Large intestine (tissue), 3 donors: Measurements from ENCODE around the gene USP35. TPM values are rescaled to one million over a fixed set of nuclear protein-coding genes. Genes with fewer than 3 reads are reported as not detected.

Experiments used
- DNase-seq, 2 donors: peaks; one replicate each; pipeline versions ENCODE4 v3.0.0 to v3.0.0-alpha.2; 2013
- H3K27ac ChIP-seq: one replicate; pipeline ENCODE4 v1.5.1; 2013; ENCODE audit warnings: low read length
- H3K27me3 ChIP-seq: 2 replicates; pipeline ENCODE4 v1.6.1; 2013; ENCODE audit warnings: low read length; ENCODE audit not compliant: control insufficient read depth, insufficient read depth
- H3K36me3 ChIP-seq: 2 replicates; pipeline ENCODE4 v1.6.1; 2013; ENCODE audit warnings: low read length; ENCODE audit not compliant: control insufficient read depth, insufficient read depth
- H3K4me1 ChIP-seq: one replicate; pipeline ENCODE4 v1.6.1; 2013; ENCODE audit warnings: low read length; ENCODE audit not compliant: control insufficient read depth, insufficient read depth
- H3K4me3 ChIP-seq: one replicate; pipeline ENCODE4 v1.5.1; 2013; ENCODE audit warnings: low read length
- H3K9me3 ChIP-seq: one replicate; pipeline ENCODE4 v1.6.1; 2013; ENCODE audit warnings: mild to moderate bottlenecking, low read depth, low read length, moderate library complexity; ENCODE audit not compliant: control insufficient read depth
- WGBS: methylation state at CpG from one replicate; pipeline ENCODE4 v1.1.5; 2013; ENCODE audit warnings: low lambda C conversion rate; ENCODE audit not compliant: insufficient coverage; 5-methylcytosine and 5-hydroxymethylcytosine counted together
- polyA plus RNA-seq: library from polyadenylated mRNA; unstranded; fragments of 120-200 nt; gene quantifications from one replicate; pipeline ENCODE4 v1.2.1, GENCODE V29; 2013

Gene USP35
- polyA plus RNA-seq, 1 donor = 2.9 TPM

DNA sequence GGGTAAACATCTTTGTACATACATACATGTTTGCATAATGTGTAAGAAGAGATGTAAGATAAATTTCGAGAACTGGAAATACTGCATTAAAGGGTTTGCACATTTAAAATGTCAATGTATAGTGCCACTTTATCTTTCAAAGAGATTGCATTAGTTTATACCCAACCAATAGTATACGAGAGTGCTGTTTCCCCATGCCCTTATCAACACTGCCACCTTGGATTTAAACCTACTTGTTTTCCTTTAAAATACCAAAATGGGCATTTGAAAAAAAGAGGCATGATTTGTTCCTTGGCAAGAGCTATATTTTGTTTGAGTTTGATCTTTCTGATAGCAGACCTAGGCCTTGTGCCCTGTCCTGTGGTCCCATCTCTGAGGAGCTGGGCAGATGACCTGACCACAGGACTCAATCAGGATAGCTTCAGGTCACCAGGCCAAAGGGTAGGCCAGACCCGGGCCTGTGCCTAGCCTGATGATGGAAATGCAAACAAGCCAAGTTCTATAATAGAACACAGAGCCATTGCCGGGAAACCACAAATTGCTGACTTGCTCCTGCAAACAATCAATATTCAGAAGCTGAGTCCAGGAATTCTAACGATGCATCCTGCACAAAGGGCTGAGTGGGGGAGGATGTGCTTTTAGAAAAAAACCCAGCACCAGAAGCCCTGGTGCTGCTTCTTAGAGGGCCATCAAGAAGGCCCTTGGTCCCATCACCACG, 32.4 kb upstream of the USP35 start:
- Histone ChIP-seq H3K27ac (no peak overlapping the region), H3K36me3 (peaks cover 4% of the 10 kb centered on the region), H3K9me3 (no peaks in the 10 kb centered on the region), H3K4me3 (no peak overlapping the region), H3K4me1 (no peaks in the 10 kb centered on the region), H3K27me3 (no peaks in the 10 kb centered on the region)
- no peak for DNase-seq
- 78% methylated on average over 1 of the region's 6 CpGs for WGBS

DNA sequence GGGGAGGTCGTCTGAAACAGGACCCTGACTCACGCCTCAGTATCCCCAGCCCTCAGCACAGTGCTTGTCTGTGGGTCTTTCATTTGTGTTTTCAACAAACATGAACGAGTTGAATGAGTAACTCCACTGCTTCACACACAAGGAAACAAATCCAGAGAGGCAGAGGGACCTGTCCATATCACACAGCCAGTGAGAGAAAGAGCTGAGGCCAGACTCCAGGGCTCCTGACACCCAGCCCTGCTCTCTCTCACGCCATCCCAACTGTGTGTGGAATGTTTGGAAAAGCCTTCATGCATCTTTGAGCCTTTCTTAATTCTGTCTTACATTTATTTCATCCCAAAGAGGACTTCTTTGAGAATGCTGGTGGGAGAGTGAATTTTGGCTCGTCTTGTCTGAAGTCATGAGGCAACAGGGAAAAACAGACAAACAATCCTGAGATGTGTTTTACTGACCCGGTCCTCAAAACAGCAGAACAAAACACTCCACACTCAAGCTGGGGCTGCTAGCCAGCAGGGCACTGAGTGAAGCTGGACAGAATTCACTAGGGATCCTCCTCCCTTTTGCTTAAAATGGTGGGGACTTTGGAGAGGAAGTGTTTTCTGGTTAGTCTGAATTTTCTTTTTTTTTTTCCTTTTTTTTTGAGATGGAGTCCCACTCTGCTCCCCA, 29.6 kb upstream of the USP35 start:
- WGBS = no CpG with 5 or more reads among the region's 6 CpGs

DNA sequence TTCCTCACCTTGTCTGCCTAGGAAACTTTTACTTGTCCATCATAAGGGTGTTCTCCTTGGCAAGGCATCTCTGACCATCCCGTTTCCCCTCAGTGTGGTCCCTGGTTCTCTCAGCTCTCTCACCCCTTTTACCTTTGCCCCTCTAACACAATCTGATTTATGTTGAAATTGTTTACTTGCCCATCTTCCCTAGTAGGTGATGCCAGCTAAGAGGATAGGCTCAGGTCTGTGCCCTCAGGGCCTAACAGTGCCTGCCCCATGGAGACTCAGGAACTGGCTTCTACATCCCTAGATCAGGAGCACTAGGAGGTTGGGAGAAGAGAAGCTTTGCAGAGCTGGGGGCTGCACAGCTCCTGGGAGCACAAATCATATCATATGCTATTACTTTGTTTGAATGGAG, 28.2 kb upstream of the USP35 start:
- Histone ChIP-seq H3K4me1 (no peaks in the 10 kb centered on the region), H3K27me3 (no peaks in the 10 kb centered on the region), H3K27ac (no peak overlapping the region), H3K36me3 (no peaks in the 10 kb centered on the region), H3K4me3 (no peak overlapping the region), H3K9me3 (peaks cover 4% of the 10 kb centered on the region)
- WGBS = no CpG with 5 or more reads among the region's 1 CpG
- no peak for DNase-seq

More for the DNA sequence above, 29.6 kb upstream of the USP35 start:
- no peak for DNase-seq
- Histone ChIP-seq H3K4me1 (no peaks in the 10 kb centered on the region), H3K9me3 (no peaks in the 10 kb centered on the region), H3K27ac (no peak overlapping the region), H3K36me3 (no peaks in the 10 kb centered on the region), H3K27me3 (no peaks in the 10 kb centered on the region), H3K4me3 (no peak overlapping the region)

DNA sequence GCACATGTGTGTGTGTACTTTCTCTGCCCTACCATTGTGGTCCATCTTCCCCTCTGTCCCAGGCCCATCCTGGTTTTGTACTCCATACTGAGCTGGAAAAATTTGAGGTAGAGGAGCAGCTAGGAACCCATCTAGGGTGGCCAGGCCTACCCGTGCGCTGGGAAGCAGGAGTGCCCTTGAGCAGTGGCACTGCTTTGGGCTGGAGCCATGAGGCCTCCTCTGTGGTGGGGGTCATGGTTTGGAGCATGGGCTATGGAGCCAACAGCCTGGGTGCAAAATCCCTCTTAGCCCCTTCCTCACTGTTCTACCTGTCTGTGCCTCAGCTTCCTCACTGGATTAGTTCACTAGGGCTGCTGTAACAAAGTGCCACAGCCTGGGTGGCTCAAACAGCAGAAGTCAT, 27.4 kb upstream of the USP35 start:
- no CpG with 5 or more reads among the region's 2 CpGs for WGBS
- no peaks in the 10 kb centered on the region for H3K36me3 ChIP-seq

DNA sequence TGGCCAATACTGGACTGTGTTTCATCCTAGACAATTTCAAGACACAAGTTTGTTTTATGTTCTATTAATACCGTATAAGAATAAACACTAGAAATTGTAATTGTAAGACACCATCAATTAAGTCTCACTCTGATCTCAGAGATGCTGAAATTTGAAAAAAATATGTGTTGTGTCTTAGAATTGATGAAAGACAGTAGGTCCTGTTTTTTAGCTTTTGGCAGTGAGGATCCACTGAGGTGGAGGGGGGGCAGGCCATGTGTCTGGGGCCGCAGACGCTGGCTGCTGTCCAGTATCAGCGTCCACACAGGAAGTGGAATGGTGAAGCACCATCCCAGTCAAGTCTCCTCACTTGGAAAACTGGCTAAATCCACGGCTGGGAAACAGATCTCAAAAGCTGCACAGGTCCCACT, 26.8 kb upstream of the USP35 start:
- no CpG with 5 or more reads among the region's 5 CpGs for WGBS
- no peak for DNase-seq
- Histone ChIP-seq H3K9me3 (peaks cover 4% of the 10 kb centered on the region), H3K27me3 (no peaks in the 10 kb centered on the region), H3K27ac (no peak overlapping the region), H3K4me1 (no peaks in the 10 kb centered on the region), H3K4me3 (no peak overlapping the region), H3K36me3 (no peaks in the 10 kb centered on the region)

More for the DNA sequence above, 27.4 kb upstream of the USP35 start:
- DNase-seq = no peak
- Histone ChIP-seq H3K27ac (no peak overlapping the region), H3K9me3 (peaks cover 4% of the 10 kb centered on the region), H3K4me1 (no peaks in the 10 kb centered on the region), H3K4me3 (no peak overlapping the region), H3K27me3 (no peaks in the 10 kb centered on the region)

DNA sequence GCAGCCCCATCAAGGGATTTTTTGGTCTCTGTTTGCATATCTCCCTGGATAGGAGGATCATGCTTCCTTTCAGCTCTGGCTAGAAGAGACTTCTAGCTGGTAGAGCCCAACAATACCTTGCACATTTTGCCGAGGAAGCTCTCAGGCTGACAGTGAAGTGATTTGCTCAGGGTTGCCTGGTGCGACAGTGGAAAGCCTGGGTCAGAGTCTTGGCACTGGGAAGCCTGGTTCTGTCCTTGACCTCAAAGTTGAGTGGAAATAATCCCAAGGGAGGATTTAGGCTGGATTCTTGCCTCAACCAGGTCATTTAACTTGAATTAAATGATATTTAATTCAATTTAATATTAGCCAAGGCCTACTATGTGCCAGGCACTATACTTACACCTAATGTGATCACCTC, 24.9 kb upstream of the USP35 start:
- H3K4me1 ChIP-seq = no peaks in the 10 kb centered on the region
- H3K27me3 ChIP-seq = no peaks in the 10 kb centered on the region
- no CpG with 5 or more reads among the region's 2 CpGs for WGBS
- H3K4me3 ChIP-seq = no peak overlapping the region
- no peak overlapping the region for H3K27ac ChIP-seq
- no peaks in the 10 kb centered on the region for H3K36me3 ChIP-seq
- H3K9me3 ChIP-seq = peaks cover 4% of the 10 kb centered on the region
- DNase-seq = no peak

DNA sequence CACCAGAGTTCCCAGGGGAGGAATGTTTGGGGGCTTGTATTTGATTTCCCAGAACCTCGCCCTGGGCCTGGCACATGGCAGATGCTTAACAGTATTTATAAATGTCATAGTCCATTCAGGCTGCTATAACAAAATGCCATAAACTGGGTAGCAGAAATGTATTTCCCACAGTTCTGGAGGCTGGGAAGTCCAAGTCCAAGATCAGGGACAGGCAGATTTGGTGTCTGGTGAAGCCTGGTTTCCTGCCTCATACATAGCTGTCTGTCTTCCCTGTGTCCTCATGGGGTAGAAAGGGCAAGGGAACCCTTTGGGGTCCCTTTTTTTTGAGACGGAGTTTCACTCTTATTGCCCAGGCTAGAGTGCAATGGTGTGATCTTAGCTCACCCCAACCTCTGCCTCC, 24.2 kb upstream of the USP35 start:
- Histone ChIP-seq H3K4me1 (no peaks in the 10 kb centered on the region), H3K27ac (no peak overlapping the region), H3K4me3 (no peak overlapping the region), H3K9me3 (peaks cover 4% of the 10 kb centered on the region), H3K36me3 (no peaks in the 10 kb centered on the region), H3K27me3 (no peaks in the 10 kb centered on the region)
- WGBS = no CpG with 5 or more reads among the region's 2 CpGs
- DNase-seq = no peak

DNA sequence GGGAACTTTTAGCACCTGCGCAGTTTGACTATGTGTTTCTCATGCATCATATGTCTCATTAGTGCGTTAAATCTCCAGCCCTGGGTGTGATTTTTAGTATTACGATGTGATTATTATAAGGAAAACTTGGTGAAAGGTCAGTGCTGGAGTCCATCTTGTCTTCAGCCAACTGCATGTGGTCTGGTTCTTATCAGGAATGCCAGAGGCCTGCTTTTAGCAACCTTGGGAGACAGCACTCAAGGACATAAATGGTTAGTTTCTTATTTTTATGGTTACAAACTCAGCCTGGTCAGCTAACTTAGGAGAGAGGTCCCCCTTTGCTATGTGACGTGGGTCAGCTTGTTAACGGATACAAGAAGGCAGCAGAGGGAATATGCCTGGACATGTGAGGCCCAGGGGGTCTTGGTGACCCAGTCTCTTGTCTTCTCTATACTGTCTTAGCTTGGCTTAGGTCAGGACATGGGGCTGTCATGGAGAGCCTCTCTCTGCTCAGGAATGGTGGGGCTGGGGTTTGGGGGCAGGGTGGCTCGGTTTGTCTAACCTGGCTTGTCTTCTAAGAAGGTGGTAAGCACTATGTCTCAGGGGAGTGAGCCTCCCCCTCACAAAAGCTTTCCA, 21.8 kb upstream of the USP35 start:
- no peak for DNase-seq
- Histone ChIP-seq H3K36me3 (peaks cover 5% of the 10 kb centered on the region), H3K9me3 (peaks cover 4% of the 10 kb centered on the region), H3K4me3 (no peak overlapping the region), H3K27ac (no peak overlapping the region), H3K4me1 (no peaks in the 10 kb centered on the region), H3K27me3 (no peaks in the 10 kb centered on the region)
- no CpG with 5 or more reads among the region's 6 CpGs for WGBS

DNA sequence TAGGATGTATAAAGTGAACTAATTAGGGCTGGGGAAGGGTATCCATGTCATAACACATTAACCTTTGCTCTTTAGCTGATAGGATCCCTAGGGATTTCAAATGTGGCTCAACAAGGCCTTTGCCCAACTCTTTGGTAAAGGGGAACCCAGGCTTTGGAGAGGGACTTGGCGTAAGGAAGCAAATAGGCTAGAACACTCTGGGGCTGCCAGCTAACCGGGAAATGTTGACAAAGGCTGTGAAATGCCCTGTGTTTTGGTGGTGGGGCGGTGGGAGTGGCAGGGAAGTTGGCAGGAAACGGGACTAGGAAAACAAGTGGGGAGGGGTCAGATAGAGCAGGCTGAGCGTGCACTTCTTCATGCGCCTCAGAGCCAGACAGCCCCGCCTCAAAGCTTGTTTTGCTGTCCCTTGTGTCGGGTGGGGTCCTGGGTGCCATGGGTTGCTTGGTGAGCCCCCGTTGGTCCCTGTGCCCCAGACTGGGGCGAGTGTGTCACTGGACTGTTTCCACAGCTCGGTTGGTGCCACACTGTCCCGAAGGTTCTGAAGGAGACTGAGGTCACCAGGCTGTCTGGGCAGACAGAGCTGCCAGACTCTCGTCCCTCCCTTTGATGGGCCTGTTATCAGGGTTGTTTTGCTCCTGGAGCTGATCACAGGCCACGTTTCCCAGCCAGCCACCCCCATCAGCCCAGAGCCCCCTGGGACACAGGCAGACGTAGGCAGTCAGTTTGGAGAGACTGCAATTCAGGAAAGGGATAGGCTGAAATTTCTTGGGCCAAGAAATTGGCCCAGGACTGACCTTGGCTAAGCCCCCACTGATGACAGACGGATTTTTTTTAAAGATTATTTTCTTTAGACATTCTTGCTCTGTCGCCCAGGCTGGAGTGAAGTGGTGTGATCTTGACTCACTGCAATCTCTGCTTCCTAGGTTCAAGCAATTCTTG, 19.9 kb upstream of the USP35 start:
- H3K4me3 ChIP-seq = no peak overlapping the region
- no peaks in the 10 kb centered on the region for H3K4me1 ChIP-seq
- H3K27ac ChIP-seq = no peak overlapping the region
- peaks cover 4% of the 10 kb centered on the region for H3K9me3 ChIP-seq
- WGBS = no CpG with 5 or more reads among the region's 17 CpGs
- H3K36me3 ChIP-seq = peaks cover 17% of the 10 kb centered on the region
- H3K27me3 ChIP-seq = no peaks in the 10 kb centered on the region
- DNase-seq = peak in 1 of 2 donors; percentile 27

DNA sequence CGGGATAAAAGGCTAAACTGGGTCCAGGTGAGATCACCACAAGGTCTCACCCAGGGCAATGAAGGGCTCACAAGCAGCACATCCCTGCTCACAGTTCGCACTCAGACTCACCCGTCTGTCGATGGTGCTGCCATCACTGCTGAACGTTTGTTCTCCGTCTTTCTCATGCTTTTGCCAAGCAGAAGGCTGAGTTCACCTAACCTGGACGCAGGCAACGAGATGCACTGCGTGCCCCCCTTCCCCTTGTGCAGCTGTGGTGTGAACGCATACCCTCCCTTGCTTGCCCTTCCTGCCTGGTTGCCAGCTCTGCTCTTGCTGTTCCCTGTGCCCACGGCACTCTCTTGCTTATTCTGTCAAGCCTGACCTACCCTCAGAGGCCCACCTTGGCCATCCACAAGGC, 18.3 kb upstream of the USP35 start:
- WGBS = no CpG with 5 or more reads among the region's 11 CpGs
- Histone ChIP-seq H3K27ac (no peak overlapping the region), H3K4me1 (no peaks in the 10 kb centered on the region), H3K36me3 (peaks cover 23% of the 10 kb centered on the region), H3K4me3 (no peak overlapping the region), H3K9me3 (no peaks in the 10 kb centered on the region), H3K27me3 (no peaks in the 10 kb centered on the region)
- no peak for DNase-seq
